Measurements from ENCODE around the gene POLR2A.
A peak's percentile ranks its signal among the peaks of the same experiment; 100 is the strongest.

Gene POLR2A

GRCh38 chr17:7484067-7484918 lies at the start of gene POLR2A:
Gene POLR2A (plus strand): TSS chr17:7484366.
- DNase-seq = peak; percentile 93

DNA sequence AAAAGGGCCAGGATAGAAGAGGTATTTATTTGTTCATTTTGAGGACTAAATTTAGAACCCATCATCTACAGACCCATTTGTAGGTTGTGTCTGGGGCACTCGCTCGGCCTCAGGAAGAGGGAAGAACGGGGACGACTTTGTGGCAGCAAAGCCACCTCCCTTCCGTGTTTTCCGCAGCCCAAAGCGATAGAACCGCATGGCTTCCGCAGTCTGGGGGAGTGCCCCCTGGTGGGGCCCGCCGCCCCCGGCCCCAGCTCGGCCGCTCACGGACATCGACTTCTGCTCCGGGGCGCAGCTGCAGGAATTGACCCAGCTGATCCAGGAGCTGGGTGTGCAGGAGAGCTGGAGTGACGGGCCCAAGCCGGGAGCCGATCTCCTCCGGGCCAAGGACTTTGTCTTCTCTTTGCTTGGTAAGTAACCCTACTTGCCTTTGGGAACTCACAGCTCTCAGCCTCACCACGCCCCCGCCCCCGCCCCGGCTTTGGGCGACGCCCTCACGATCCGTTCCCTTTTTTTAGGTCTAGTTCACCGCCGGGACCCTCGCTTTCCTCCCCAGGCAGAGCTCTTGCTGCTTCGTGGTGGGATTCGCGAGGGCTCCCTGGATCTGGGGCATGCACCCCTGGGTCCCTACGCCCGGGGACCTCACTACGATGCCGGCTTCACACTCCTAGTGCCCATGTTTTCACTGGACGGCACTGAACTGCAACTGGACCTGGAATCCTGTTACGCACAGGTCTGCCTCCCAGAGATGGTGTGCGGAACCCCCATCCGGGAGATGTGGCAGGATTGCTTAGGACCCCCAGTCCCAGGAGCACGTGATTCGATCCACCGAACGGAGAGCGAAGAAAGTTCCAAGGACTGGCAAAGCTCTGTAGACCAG lies 48.2 kb upstream of the POLR2A start:
- no peak for DNase-seq

DNA sequence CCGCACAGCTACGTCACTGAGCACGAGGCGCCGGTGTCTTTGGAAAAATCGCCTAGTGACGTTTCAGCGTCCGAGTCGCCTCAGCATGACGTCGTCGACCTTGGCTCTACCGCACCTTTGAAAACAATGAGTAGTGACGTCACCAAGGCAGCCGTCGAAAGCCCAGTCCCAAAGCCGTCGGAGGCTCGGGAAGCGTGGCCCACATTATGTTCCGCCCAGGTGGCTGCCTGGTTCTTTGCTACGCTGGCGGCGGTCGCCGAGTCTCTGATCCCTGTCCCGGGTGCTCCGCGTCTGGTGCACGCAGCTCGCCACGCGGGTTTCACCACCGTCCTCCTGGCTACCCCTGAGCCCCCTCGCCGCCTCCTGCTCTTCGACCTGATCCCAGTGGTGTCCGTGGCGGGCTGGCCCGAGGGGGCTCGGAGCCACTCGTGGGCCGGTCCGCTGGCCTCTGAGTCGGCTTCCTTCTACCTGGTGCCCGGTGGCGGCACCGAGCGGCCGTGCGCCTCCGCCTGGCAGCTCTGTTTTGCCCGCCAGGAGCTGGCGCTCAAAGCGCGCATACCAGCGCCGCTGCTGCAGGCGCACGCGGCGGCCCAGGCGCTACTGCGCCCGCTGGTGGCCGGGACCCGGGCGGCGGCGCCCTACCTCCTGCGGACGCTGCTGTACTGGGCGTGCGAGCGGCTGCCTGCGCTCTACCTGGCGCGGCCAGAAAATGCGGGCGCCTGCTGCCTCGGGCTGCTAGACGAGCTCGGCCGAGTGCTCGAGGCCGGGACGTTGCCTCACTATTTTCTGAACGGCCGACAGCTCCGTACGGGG lies 47.4 kb upstream of the POLR2A start:
- DNase-seq = peak; percentile 71

- no peak for DNase-seq
These were observed 46.8 kb upstream of the POLR2A start for GRCh38 chr17:7437369-7437863.

DNA sequence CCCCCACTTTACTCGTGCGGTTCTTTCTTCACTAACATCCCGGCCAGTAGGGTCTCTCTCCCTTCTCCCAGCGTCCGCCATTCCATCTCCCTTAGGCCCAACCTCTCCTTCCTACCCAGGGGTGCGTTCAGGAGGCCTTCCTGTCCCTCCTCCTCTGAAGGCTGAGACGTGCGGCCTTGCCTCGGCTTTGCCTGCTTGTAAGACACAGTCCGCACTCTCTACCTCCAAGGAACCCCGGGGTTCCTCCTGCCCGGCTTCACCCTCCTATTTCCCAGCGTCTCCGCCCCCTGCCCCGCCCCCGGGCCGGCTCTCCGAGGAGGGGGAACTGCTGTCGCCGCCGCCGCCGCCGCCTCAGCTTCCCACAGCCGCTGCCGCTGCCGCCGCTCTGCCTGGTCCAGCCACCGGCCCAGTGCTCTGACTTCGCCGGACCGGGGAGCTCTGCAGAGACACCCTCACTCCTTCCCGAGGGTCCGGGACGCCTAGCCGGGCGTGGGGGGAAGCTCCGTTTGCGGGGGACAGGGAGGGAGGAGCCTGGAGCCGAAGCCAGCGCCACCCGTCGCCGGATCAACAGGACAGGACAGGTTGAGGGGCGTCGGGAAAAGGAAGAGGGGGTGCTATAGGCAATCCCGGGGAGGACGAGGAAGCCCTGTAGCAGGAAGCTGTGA lies 46.1 kb upstream of the POLR2A start:
- DNase-seq = no peak

DNA sequence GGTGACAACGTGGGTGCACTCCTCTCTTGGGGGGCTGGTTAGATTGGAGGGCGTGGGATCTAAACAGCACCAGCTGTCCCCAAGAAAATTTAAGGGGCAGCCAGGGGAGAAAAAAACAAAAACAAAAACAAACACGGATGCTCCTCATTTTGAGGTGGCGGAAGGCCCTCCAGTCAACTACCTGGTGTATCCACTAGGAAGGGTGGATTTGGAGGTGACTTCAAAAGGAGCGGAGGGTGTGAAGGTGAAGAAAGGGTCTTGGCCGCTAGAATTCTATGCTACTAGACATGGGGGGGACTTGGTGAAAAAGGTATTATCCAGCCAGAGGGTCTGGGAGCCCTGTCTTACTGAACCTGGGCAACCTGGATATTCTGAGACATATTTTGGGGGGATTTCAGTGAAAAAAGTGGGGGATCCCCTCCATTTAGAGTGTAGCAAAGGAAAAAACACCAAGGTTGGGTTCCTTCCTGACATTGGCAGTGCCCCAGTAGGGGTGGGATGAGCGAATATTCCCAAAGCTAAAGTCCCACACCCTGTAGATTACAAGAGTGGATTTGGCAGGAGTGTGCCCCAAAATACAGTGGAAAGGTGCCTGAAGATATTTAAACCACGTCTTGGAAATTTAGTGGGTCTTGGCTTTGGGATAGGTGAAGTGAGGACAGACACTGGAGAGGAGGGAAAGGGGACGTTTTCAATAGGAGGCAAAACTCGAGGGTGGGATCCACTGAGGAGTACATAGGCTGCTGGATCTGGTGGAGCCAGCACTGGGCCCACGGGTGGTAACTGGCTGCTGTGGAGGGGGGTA lies 45.3 kb upstream of the POLR2A start:
- DNase-seq = no peak

DNA sequence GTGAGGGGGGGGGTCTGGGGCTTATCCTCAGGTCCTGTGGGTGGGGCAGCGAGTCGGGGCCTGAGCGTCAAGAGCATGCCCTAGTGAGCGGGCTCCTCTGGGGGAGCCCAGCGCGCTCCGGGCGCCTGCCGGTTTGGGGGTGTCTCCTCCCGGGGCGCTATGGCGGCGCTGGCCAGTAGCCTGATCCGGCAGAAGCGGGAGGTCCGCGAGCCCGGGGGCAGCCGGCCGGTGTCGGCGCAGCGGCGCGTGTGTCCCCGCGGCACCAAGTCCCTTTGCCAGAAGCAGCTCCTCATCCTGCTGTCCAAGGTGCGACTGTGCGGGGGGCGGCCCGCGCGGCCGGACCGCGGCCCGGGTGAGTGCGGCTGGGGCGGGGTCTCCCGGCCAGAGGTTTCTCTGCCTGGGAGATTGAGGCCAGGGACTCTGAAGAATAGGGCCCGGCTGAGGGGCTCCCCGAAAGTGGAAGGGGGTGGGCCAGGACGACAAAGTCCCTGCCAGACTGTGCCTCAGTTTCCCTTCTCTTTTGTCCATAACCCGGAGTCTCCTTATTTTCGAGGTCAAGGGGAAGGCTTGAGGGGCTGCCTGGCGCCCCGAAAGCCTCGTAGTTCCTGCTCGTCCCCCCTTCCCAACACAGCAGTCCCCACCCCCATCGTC lies 44.6 kb upstream of the POLR2A start, which contains the start of gene FGF11:
Gene FGF11, plus strand, starts transcription at position 51 of the 651 bp plus-strand sequence. Its CDS starts 109 bp downstream, at position 160.
- DNase-seq = no peak

DNA sequence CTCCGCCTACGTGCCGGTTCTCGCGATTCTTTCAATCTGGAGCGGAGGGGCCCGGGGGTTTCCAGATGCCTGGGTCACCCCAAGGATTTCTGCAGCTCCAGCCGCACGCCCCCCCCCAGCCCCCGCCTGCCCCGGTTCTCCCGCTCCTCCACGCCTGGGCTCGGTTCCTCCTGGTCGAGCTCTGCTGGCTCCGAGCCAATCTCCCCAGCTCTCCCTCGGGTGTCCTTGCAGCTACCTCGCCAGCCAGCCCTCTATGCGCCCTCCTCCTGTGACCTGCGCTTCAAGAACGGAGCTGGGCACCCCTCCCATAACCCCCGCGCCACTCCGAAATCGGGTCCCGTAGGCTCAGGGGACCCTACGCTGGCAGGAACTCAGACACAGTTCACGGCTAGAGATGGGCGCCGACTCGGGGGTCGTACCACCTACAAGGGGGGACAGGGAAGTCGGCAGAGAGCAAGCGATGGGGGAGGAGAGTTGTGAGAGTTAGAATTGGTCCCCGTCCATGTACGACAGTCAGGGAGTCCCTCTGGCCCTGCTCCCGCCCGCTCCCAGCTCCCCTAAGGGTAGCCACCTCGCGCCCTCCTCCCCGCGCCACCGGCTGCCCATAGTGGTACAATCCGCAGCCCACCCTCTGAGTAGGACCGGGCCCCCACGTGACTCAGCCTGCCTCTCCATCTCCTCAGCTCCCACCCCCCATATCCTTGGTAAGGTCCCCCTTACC lies 43.9 kb upstream of the POLR2A start:
- no peak for DNase-seq

DNA sequence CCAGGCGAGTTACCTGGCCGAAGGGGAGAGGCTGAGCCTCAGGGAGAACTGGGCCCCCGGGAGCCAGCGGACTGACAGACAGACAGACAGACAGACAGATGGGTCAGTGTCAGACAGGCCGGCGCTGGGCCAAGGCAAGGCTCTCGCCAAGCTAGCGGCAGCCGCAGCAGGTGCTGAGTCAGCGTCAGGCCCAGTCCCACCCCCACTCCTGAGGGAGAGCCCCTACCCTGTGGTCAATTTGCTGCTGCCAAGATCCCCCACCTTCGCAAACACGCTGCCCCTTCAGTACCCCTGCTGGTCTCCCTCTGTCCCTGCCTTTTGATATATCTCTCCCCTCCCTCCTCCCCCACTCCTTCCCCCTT lies 43.4 kb upstream of the POLR2A start:
- DNase-seq = no peak

- no peak for DNase-seq
These were observed 42.9 kb upstream of the POLR2A start for GRCh38 chr17:7441266-7441665.

DNA sequence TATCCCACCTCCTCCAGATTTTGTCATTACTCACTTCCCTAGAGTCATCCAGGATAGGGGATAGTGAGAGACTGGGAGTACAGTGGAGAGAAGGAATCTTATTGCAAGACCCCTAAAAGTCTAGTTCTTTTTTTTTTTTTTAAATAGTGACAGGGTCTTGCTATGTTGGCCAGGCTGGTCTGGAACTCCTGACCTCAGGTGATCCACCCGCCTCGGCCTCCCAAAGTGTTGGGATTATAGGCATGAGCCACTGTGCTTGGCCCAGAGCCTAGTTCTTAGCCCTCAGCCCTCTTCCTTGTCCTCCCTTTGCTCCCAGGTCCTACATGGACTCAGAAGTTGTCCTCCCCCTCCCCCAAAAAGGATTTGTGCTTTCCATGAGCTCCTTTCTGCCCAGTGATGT lies 42.0 kb upstream of the POLR2A start:
- no peak for DNase-seq

GRCh38 chr17:7443499-7444485 lies 40.4 kb upstream of the POLR2A start:
- no peak for DNase-seq

GRCh38 chr17:7444682-7445618 lies 39.2 kb upstream of the POLR2A start, which contains the start of gene CHRNB1:
Gene CHRNB1 (plus strand): TSS chr17:7445061. CDS start chr17:7445128, 67 bp downstream.
- peak; percentile 86 for DNase-seq

DNA sequence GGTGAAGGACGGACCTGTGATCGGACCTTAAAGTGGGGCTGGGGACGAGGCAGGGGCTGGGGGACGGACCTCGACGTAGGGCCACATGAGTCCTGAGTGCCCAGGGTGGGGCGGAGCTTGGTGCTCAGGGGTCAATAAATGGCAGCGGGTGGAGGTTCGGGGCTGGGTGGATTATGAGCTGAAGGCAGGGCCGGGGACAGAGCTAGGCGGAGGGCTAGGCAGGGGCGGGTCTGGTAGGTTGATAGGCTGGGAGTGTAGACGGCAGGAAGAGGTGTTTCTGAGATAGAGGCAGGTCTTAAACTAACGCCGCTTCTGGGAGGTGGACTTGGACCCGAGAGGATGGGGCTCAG lies 38.6 kb upstream of the POLR2A start:
- peak; percentile 75 for DNase-seq

- DNase-seq = no peak
These were observed 35.7 kb upstream of the POLR2A start for GRCh38 chr17:7448461-7448860.

GRCh38 chr17:7459961-7460545 lies 24.1 kb upstream of the POLR2A start:
- no peak for DNase-seq
